Measurements from ENCODE around the gene DNAJC16.

DNA sequence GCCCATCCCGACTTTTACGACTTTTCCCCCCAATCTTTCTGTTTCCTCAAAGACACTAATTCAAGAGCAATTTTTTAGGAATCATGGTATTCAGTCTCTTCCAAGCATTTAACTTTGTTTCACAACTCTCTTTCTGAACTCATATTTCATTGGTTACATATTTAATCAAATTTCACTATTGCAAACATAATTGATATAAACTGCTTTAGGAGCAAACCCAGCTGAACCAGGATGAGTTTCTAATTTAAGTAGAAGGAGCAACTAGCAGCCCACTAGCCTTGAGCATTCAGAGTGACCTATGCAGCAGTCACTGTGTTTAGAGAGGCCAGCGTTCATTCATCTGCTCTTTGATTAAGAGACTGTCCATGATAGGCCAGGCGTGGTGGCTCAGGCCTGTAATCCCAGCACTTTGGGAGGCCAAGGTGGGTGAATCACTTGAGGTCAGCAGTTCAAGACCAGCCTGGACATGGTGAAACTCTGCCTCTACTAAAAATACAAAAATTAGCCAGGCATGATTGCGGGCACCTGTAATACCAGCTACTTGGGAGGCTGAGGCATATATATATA is 48.9 kb upstream of the DNAJC16 start:
- TF ChIP-seq EP300 (IDR thresholded peaks at IDR 0.05; ENCODE audit: borderline replicate concordance), result no peak
- TF ChIP-seq NFIC (IDR thresholded peaks at IDR 0.05), result no peak
- TF ChIP-seq RAD21 (IDR thresholded peaks at IDR 0.05; ENCODE audit: low read depth), result no peak
- TF ChIP-seq TAF1 (IDR thresholded peaks at IDR 0.05; ENCODE audit: low read depth), result no peak
- TF ChIP-seq REST (IDR thresholded peaks at IDR 0.05; ENCODE audit: low read depth), result no peak

Data from Ishikawa (cell line).